HG03025 (cell line): Measurements from ENCODE around the gene USE1.
A peak's percentile ranks its signal among the peaks of the same experiment; 100 is the strongest.

Experiments
- ATAC-seq: cut with Tn5 transposase; IDR thresholded peaks from one replicate; pipeline ENCODE4 v1.9.1; 2021; ENCODE audit warnings: mild to moderate bottlenecking, moderate library complexity; ENCODE audit not compliant: unreplicated experiment, low FRiP score

The USE1 gene

DNA sequence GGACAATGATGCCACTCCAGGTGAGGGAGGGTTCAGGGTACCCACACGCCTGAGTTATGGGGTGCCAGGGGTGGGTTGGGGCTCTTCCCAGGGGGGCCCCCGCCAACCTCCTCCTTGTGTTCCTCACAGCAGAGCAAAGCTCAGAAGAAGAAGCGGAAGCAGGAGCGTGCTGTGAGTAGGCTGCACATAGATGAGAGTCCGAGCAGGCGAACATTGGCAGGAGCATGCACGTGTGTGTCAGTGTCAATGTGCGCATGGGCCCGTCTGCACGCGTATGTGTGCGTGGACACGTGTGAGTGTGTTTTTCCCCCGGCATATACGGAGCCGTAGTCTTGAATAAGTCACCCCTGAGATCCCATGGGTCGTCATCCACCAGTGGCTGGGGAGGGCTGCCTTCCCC lies 12.4 kb upstream of the USE1 start:
- ATAC-seq: no peak

GRCh38 chr19:17205237-17206140 lies 9.7 kb upstream of the USE1 start:
- no peak for ATAC-seq

GRCh38 chr19:17206736-17207581 lies 8.2 kb upstream of the USE1 start:
- no peak for ATAC-seq

DNA sequence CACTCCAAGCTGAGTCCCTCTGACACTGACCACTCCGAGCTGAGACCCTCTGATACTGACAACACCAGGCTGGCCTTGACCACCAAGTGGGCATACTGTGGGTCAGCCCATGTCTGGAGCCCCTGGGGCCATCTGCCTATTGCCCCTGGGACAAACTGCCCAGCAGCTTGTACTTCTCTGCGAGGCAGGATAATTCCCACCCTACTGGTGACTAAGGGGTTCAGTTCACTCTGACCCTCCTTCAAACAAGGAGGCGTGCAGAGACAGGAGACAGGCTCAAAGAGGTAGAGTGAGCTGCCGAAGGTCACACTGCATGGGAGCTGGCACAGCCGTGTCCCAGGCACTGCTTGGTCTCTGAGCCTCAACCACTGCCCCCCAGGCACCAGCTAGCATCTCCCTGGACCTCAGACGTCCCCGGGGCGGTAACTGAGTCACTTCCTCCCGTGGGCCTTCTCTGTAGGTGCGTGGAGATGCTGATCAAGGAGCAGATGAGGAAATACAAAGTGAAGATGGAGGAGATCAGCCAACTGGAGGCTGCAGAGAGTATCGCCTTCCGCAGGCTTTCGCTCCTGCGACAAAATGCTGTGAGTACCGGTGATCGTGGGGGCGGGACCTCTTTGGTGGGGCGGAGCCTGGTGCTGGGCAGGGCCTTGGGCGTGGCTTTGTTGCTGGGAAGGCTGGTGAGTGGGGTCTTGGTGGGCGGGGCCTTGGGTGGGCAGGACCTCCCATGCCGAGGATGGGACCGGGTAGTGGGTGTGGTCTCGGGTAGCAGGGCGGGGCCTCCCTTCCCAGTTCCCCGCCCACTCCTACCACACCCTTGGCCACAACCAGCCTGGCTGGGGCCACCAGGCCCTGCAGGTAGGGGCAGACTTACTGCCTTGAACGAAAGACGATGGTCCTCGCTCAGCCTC lies 5.8 kb upstream of the USE1 start:
- ATAC-seq: no peak

DNA sequence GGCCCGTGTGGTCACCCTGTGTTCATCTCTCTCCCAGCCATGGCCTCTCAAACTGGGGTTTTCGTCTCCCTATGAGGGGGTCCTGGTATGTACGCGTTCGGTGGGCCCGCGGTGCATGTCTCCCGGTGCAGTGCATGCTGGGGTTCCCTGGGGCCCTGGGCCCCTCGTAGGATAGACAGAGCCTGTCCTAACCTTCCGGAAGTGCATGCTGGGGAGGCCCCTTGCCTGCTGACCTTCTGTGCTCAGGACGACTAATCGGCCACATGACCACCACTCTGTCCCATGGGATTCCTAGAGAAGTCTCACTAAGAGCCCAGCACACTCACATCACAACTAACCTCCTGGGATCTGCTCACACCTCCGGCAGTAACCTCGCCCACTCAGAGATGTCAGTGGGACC lies 4.9 kb upstream of the USE1 start:
- ATAC-seq: no peak

DNA sequence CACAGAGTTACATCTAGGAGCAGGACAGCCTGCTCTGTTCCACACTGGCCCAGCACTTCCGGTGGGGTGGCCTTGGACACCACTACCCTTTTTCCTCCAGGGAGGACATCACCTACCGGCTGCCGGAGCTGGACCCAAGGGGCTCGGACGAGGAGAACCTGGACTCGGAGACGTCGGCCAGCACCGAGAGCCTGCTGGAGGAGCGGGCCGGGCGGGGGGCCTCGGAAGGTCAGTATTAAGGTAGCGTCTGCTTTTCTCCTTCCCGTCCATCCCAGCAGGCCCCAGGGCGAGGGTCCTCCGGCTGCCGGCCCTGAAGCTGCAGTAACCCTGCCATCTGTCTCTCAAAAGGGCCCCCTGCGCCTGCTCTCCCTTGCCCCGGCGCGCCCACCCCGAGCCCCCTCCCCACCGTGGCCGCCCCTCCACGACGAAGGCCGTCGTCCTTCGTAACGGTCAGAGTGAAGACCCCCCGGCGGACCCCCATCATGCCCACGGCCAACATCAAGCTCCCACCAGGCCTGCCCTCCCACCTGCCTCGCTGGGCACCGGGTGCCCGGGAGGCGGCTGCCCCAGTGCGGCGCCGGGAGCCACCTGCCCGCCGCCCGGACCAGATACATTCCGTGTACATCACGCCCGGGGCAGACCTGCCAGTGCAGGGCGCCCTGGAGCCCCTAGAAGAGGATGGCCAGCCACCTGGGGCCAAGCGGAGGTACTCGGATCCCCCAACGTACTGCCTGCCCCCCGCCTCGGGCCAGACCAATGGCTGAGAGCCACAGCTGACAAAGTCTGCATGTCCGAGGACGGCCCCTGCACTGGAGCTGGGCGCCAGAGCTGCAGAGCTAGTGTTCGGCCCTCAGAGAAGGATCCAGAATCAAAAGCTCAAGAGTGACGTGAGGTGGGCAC lies 3.4 kb upstream of the USE1 start:
- no peak for ATAC-seq

- no peak for ATAC-seq
Measured at GRCh38 chr19:17213334-17213733, 1.8 kb upstream of the USE1 start.

DNA sequence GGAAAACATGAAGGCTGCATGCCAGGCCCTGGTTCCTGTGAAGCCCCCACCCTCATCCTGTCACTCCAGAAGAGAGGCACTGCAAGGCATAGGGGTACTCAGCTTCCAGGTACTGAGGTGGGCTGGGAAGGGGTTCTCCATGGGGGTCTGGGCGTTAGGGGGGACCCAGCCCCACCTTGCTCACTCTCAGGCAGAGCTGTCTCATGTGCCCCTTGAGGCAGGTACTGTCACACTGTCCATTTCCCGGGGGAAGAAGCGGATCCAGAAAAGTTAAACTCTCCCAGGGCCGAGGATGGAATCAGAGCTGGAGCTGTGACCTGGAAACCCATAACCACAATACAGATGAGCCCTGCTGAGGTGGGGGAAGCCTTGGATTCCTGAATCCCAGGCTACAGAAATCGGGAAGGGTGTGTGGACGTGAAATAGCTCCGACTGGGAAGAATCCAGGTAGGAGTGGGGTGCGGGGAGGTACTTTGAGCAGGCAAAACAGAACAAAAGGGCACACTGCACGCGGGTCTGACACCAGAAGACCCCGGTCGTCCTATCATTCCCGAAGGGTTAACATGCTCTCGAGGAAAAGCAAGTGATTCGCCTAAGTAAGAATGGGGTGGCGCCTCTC lies 540 bp upstream of the USE1 start:
- ATAC-seq: no peak

GRCh38 chr19:17216058-17216670 lies 1.0 kb downstream of the USE1 start:
- ATAC-seq: no peak

GRCh38 chr19:17219286-17219685 lies 4.1 kb downstream of the USE1 start:
- ATAC-seq: no peak

DNA sequence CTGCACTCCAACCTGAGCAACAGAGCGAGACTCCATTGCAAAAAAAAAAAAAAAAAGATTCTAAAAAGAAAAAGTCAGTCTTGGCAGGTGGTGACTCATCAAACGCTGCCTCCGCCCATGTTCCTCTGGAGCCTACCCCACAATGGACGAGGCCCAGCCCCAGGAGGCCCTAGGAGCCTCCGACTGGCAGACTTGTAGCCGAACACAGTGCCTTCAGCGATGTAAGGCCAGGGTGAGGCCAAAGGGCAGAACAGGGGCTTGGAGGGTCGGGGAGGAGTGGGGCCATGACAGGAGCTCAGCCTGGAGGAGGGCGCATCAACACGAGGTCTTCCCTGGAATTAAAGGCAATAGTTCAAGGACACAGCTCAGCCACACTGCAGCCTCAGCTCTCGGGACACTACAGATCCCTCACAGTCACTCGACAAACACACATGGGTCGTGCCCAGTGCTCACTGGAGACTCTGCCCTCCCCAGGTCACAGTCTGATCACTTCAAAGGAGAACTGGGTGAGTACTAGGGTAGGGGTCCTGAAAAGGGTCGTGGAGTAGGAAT lies 5.1 kb downstream of the USE1 start:
- ATAC-seq: no peak

DNA sequence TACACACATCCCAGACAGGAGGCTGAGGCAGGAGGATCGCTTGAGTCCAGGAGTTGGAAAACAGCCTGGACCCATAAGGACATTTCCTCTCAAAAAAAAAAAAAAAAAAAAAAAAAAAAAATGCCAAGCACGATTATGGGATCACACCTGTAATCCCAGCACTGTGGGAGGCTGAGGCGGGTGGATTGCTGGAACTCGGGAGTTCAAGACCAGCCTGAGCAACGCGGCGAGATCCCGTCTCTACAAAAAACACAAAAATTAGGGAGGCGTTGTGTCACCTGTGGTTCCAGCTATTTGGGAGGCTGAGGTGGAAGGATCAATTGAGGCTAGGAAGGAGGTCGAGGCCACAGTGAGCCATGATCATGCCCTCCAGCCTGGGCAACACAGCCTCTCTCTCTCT lies 9.9 kb downstream of the USE1 start:
- ATAC-seq: no peak

DNA sequence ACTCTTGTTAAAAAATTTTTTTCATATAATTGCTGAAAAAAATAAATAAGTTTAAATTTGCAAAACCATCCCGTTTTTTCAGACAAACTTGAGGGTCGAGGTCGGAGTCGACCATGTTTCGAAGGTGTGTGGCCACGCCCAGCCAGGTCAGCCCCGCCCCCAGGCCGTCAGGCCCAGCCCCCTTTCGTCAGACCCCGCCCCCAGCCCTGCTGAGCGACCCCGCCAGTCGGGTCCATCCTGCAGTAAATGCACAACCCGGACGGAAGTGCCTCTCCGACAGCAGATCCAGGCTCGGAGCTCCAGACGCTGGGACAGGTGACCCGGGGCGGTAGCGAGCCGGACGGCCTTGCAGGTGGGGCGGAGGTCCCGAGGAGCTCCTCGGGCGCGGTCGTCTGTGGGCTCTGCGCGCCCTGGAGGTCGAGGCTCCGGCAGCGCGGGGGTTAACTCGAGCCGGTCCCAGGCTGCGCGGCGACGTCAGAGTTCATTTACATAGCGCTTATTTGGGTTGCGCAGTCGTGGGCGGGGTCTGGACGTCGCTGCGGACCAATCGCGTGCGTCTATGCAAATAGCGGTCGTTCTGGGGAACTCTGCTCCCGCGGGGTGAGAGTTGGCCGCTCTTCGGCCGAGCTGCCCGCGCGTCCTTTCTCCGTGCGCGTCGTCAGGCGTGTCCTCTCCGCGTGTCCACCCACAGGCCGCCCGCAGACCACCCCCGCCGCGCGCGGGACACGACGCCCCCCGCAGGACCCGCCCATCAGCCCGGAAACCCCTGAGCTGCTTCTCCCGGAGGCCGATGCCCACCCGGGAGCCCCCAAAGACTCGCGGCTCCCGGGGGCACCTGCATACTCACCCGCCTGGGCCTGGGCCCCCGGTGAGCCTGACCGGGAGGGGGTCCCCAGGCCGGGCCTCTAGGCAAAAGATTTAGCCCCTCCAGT lies 11.1 kb downstream of the USE1 start, which contains the start of gene OCEL1:
OCEL1 (plus strand) TSS at position 225 of the 932 bp plus-strand sequence; CDS start at position 247, 22 bp downstream.
- peak; percentile 86 for ATAC-seq

DNA sequence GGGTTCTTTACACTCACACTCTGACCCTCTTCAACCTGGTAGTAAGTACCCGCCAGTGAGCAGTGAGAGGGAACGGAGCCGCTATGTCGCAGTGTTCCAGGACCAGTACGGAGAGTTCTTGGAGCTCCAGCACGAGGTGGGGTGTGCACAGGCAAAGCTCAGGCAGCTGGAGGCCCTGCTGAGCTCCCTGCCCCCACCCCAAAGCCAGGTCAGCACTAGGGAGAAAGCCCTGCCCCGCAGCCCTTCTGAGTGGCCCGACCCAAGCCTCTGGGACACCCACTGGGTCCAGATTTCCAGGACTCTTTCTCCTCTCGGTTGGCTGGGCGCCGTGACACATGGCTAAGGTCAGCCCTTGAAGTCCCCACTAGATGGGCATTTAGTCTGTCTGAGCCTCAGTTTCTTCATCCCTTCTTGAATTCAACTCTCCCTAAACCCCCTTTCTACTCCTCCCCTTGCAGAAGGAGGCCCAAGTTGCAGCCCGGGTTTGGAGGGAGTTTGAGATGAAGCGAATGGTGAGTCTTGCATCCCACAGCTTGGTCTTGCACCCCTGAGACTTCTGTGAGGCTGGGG lies 12.7 kb downstream of the USE1 start:
- no peak for ATAC-seq

DNA sequence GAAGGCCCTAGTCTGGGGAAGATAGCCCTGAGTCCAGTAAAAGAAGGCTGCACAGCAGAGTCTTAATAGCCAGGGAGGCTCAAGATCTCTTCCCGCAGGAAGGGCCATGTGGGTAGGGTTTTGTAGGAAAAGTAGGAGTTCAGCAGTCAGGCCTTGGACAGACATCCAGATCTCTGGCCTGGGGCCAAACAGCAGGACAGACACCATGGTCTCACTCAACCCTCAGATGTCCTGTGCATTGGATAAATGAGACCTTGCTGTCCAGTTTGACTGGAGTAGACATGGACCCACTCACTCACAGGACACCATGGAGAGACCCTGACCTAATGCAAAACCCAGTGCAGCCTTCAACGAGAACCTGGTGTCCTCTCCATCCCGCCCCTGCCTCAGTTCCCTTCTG lies 14.7 kb downstream of the USE1 start:
- no peak for ATAC-seq

DNA sequence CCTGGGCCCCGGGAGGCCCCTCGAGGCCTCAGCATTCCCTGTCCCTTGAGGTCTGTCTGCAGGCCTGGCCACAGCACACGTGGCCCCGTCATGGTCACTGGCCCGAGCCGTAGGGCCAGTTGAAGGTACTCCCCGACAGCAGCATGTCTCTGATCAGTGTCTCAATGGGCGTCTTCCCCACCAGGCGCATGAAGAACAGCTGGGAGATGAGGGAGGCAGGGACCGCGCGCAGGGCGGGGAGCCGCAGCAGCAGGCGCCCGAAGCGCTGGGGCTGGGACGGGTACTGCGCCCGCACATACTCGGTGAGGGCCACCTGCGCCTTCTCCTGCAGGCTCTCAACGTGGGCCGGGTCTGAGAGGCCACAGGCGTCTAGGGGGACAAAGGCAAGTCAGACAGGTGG lies 17.1 kb downstream of the USE1 start:
- ATAC-seq: no peak

DNA sequence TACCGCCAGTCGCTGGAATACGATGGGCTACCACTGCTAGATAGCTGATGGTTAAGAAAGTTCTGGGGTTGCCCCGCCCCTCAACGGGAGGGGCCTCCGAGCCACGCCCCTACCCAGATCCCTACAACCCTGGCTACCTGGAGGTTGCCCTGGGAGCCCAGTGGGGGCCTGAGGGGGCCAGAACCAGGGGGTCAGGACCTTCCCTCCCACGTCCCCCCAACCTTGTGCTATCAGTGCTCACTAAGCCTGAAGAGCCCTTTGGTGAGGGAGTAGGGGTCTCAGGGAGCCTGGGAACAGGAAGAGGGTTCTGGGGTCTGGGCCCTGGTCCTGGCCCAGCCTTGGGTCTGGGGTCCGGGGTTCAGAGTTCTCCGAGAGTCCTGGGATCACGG lies 19.7 kb downstream of the USE1 start:
- no peak for ATAC-seq
